ENCODE measurements around the gene FGFR2.

FGFR2 gene

GRCh38 chr10:121595806-121596688 lies 2.2 kb downstream of the FGFR2 start:
- TF ChIP-seq EZH2 (IDR thresholded peaks at IDR 0.05) (no peak), POLR2AphosphoS5 (IDR thresholded peaks at IDR 0.05; ENCODE audit: borderline replicate concordance, low read depth, low read length) (no peak), FOXP2 (optimal IDR thresholded peaks at IDR 0.05; ENCODE audit: control extremely low read depth, extremely low read length, insufficient read depth) (no peak)
- no peak overlapping the region for H3K27ac ChIP-seq
- no peak overlapping the region for H3K4me3 ChIP-seq
- no peaks in the 10 kb centered on the region for H3K9me3 ChIP-seq (ENCODE audit: low read depth, low read length)
- DNase-seq (ENCODE audit: low read depth, low spot score) = no peak
- no peak overlapping the region for H3K9ac ChIP-seq (ENCODE audit: insufficient read length)
- H3K36me3 ChIP-seq (ENCODE audit: insufficient read depth, low read length) = no peaks in the 10 kb centered on the region

GRCh38 chr10:121595351-121595805 lies 2.9 kb downstream of the FGFR2 start:
- no peak overlapping the region for H3K9ac ChIP-seq (ENCODE audit: insufficient read length)
- no peak overlapping the region for H3K4me3 ChIP-seq
- no peaks in the 10 kb centered on the region for H3K9me3 ChIP-seq (ENCODE audit: low read depth, low read length)
- TF ChIP-seq POLR2AphosphoS5 (IDR thresholded peaks at IDR 0.05; ENCODE audit: borderline replicate concordance, low read depth, low read length) (no peak), FOXP2 (optimal IDR thresholded peaks at IDR 0.05; ENCODE audit: control extremely low read depth, extremely low read length, insufficient read depth) (no peak), EZH2 (IDR thresholded peaks at IDR 0.05) (no peak)
- no peak for DNase-seq (ENCODE audit: low read depth, low spot score)
- no peaks in the 10 kb centered on the region for H3K36me3 ChIP-seq (ENCODE audit: insufficient read depth, low read length)
- H3K27ac ChIP-seq = no peak overlapping the region

- Histone ChIP-seq H3K27ac (no peak overlapping the region), H3K36me3 (ENCODE audit: insufficient read depth, low read length) (no peaks in the 10 kb centered on the region), H3K9me3 (ENCODE audit: low read depth, low read length) (no peaks in the 10 kb centered on the region), H3K9ac (ENCODE audit: insufficient read length) (no peak overlapping the region), H3K4me3 (no peak overlapping the region)
- no peak for DNase-seq (ENCODE audit: low read depth, low spot score)
- TF ChIP-seq FOXP2 (optimal IDR thresholded peaks at IDR 0.05; ENCODE audit: control extremely low read depth, extremely low read length, insufficient read depth) = no peak
- no peak for TF ChIP-seq EZH2 (IDR thresholded peaks at IDR 0.05)
- TF ChIP-seq POLR2AphosphoS5 (IDR thresholded peaks at IDR 0.05; ENCODE audit: borderline replicate concordance, low read depth, low read length) = no peak
Observed at GRCh38 chr10:121594623-121595350, 3.5 kb downstream of the FGFR2 start.

GRCh38 chr10:121594076-121594475 lies 4.2 kb downstream of the FGFR2 start:
- Histone ChIP-seq H3K9me3 (ENCODE audit: low read depth, low read length) (no peaks in the 10 kb centered on the region), H3K4me3 (no peak overlapping the region), H3K27ac (no peak overlapping the region), H3K36me3 (ENCODE audit: insufficient read depth, low read length) (no peaks in the 10 kb centered on the region), H3K9ac (ENCODE audit: insufficient read length) (no peak overlapping the region)
- TF ChIP-seq EZH2 (IDR thresholded peaks at IDR 0.05) = no peak
- no peak for TF ChIP-seq FOXP2 (optimal IDR thresholded peaks at IDR 0.05; ENCODE audit: control extremely low read depth, extremely low read length, insufficient read depth)
- no peak for TF ChIP-seq POLR2AphosphoS5 (IDR thresholded peaks at IDR 0.05; ENCODE audit: borderline replicate concordance, low read depth, low read length)
- DNase-seq (ENCODE audit: low read depth, low spot score) = no peak

- Histone ChIP-seq H3K4me3 (no peak overlapping the region), H3K27ac (no peak overlapping the region), H3K9me3 (ENCODE audit: low read depth, low read length) (no peaks in the 10 kb centered on the region), H3K36me3 (ENCODE audit: insufficient read depth, low read length) (no peaks in the 10 kb centered on the region), H3K9ac (ENCODE audit: insufficient read length) (no peak overlapping the region)
- TF ChIP-seq EZH2 (IDR thresholded peaks at IDR 0.05) (no peak), POLR2AphosphoS5 (IDR thresholded peaks at IDR 0.05; ENCODE audit: borderline replicate concordance, low read depth, low read length) (no peak), FOXP2 (optimal IDR thresholded peaks at IDR 0.05; ENCODE audit: control extremely low read depth, extremely low read length, insufficient read depth) (no peak)
- no peak for DNase-seq (ENCODE audit: low read depth, low spot score)
Observed at GRCh38 chr10:121593281-121594075, 4.8 kb downstream of the FGFR2 start.

GRCh38 chr10:121592155-121592890 lies 5.9 kb downstream of the FGFR2 start:
- no peak for DNase-seq (ENCODE audit: low read depth, low spot score)

GRCh38 chr10:121591186-121591585 lies 7.1 kb downstream of the FGFR2 start:
- TF ChIP-seq FOXP2 (optimal IDR thresholded peaks at IDR 0.05; ENCODE audit: control extremely low read depth, extremely low read length, insufficient read depth) = no peak
- TF ChIP-seq EZH2 (IDR thresholded peaks at IDR 0.05) = no peak
- no peak for TF ChIP-seq POLR2AphosphoS5 (IDR thresholded peaks at IDR 0.05; ENCODE audit: borderline replicate concordance, low read depth, low read length)
- no peaks in the 10 kb centered on the region for H3K9me3 ChIP-seq (ENCODE audit: low read depth, low read length)

More at GRCh38 chr10:121592155-121592890, 5.9 kb downstream of the FGFR2 start:
- Histone ChIP-seq H3K36me3 (ENCODE audit: insufficient read depth, low read length) (no peaks in the 10 kb centered on the region), H3K27ac (no peak overlapping the region), H3K4me3 (no peak overlapping the region), H3K9ac (ENCODE audit: insufficient read length) (no peak overlapping the region), H3K9me3 (ENCODE audit: low read depth, low read length) (no peaks in the 10 kb centered on the region)
- TF ChIP-seq EZH2 (IDR thresholded peaks at IDR 0.05) = no peak
- TF ChIP-seq POLR2AphosphoS5 (IDR thresholded peaks at IDR 0.05; ENCODE audit: borderline replicate concordance, low read depth, low read length) = no peak
- TF ChIP-seq FOXP2 (optimal IDR thresholded peaks at IDR 0.05; ENCODE audit: control extremely low read depth, extremely low read length, insufficient read depth) = no peak

More at GRCh38 chr10:121591186-121591585, 7.1 kb downstream of the FGFR2 start:
- DNase-seq (ENCODE audit: low read depth, low spot score) = no peak
- Histone ChIP-seq H3K4me3 (no peak overlapping the region), H3K27ac (no peak overlapping the region), H3K9ac (ENCODE audit: insufficient read length) (no peak overlapping the region), H3K36me3 (ENCODE audit: insufficient read depth, low read length) (no peaks in the 10 kb centered on the region)

Data from SK-N-MC (cell line).